GM12878 (cell line): ENCODE measurements around the gene EFCC1. TPM values are rescaled to one million over a fixed set of nuclear protein-coding genes. Genes with fewer than 3 reads are reported as not detected.

Source experiments
- ATAC-seq: fragments of 200-7000 bp; cut with Tn5 transposase; 3 replicates; pipeline ENCODE4 v1.9.1; 2020; ENCODE audit warnings: mild to moderate bottlenecking, moderate library complexity
- BruUV-seq: library from RNA; stranded (reverse); fragments of 400-500 nt; replicated peaks from 2 replicates; lab custom pipeline; 2021; lab: Mats Ljungman, UMichigan
- CTCF ChIA-PET: fragments of 300-600 bp; sonication (Branson Sonifier 250); formaldehyde crosslinking; extraction: SDS; loops from one replicate; lab custom pipeline; 2021; ENCODE audit warnings: inconsistent platforms; lab: Yijun Ruan, JAX
- POLR2A ChIA-PET: fragments of 350-600 bp; formaldehyde crosslinking; extraction: SDS; loops from one replicate; lab custom pipeline; 2021; ENCODE audit warnings: inconsistent platforms; lab: Charles Lee
- RAD21 ChIA-PET: fragments of 300-600 bp; sonication (Branson Sonifier 250); formaldehyde crosslinking; loops from one replicate; lab custom pipeline; 2023; ENCODE audit warnings: antibody characterized with exemption; ENCODE audit not compliant: unreplicated experiment; lab: Charles Lee
- SMC1A ChIA-PET: fragments of 300-600 bp; sonication (Branson Sonifier 250); formaldehyde crosslinking; loops from one replicate; lab custom pipeline; 2023; ENCODE audit not compliant: unreplicated experiment, uncharacterized antibody; lab: Charles Lee
- DNase-seq: peaks from one replicate; pipeline ENCODE4 v3.0.0-alpha.2; 2011; ENCODE audit warnings: low read depth, low spot score
- FAIRE-seq: peaks from 3 replicates; lab custom pipeline; 2011; peaks lifted over from hg19 to GRCh38; lab: Jason Lieb, UNC
- H2AFZ ChIP-seq: 2 replicates; pipeline ENCODE4 v1.6.0; 2011; ENCODE audit warnings: low read depth, low read length, control low read depth; ENCODE audit not compliant: control insufficient read depth
- H3K27ac ChIP-seq: 2 replicates; pipeline ENCODE4 v1.5.1; 2011; ENCODE audit warnings: control low read depth; ENCODE audit not compliant: control insufficient read depth, insufficient read depth
- H3K27me3 ChIP-seq, 2 experiments: replicated peaks in 1 of 2; 2 replicates each; pipeline versions ENCODE4 v1.6.0 to v1.6.1; 2011; ENCODE audit warnings: low read length in 1 of 2; ENCODE audit not compliant: control insufficient read depth in 2 of 2, insufficient read depth in 2 of 2
- H3K36me3 ChIP-seq, 2 experiments: 2 replicates each; pipeline ENCODE4 v1.5.1; 2011; ENCODE audit warnings: low read length in 1 of 2; ENCODE audit not compliant: control insufficient read depth in 2 of 2, insufficient read depth in 2 of 2
- H3K4me1 ChIP-seq: 2 replicates; pipeline ENCODE4 v1.6.1; 2011; ENCODE audit warnings: mild to moderate bottlenecking, low read length, moderate library complexity, mixed read lengths; ENCODE audit not compliant: control insufficient read depth, insufficient read depth
- H3K4me2 ChIP-seq: 2 replicates; pipeline ENCODE4 v1.6.0; 2011; ENCODE audit warnings: control low read depth; ENCODE audit not compliant: control insufficient read depth, insufficient read depth
- H3K4me3 ChIP-seq: fragments of 200-600 bp; sonication (generic); 2 replicates; pipeline ENCODE4 v1.5.1; 2016
- H3K79me2 ChIP-seq: 2 replicates; pipeline ENCODE4 v1.6.0; 2011; ENCODE audit warnings: low read length; ENCODE audit not compliant: control insufficient read depth, insufficient read depth
- H3K9ac ChIP-seq: 2 replicates; pipeline ENCODE4 v1.8.0; 2011; ENCODE audit warnings: low read length, control low read depth, mixed read lengths; ENCODE audit not compliant: control insufficient read depth, insufficient read depth
- H3K9me3 ChIP-seq: replicated peaks from 3 replicates; pipeline ENCODE4 v1.5.1; 2011; ENCODE audit warnings: mild to moderate bottlenecking, low read length; ENCODE audit not compliant: control insufficient read depth, insufficient read depth
- H4K20me1 ChIP-seq: 2 replicates; pipeline ENCODE4 v1.6.0; 2011; ENCODE audit not compliant: control insufficient read depth, insufficient read depth
- BMI1 ChIP-seq: fragments of 450-650 bp; IDR thresholded peaks from 2 replicates; pipeline ENCODE4 v1.6.1; 2016; ENCODE audit warnings: mild to moderate bottlenecking, moderate library complexity, borderline replicate concordance
- JUND ChIP-seq: IDR thresholded peaks from 2 replicates; pipeline ENCODE4 v1.6.1; 2012; ENCODE audit warnings: low read depth, mild to moderate bottlenecking, low read length, improper control_type of control experiment, moderate library complexity
- NFYB ChIP-seq: IDR thresholded peaks from 2 replicates; pipeline ENCODE4 v1.6.1; 2011; ENCODE audit warnings: low read depth, mild to moderate bottlenecking, low read length, improper control_type of control experiment, moderate library complexity; ENCODE audit not compliant: insufficient read depth
- RCOR1 ChIP-seq: conservative IDR thresholded peaks from 2 replicates; pipeline ENCODE4 v1.6.1; 2012; ENCODE audit warnings: low read depth, low read length, improper control_type of control experiment
- RELA ChIP-seq: fragments of 450-650 bp; IDR thresholded peaks from 2 replicates; pipeline ENCODE4 v1.8.0; 2014; ENCODE audit warnings: borderline replicate concordance; ENCODE audit not compliant: partially characterized antibody
- SPI1 ChIP-seq: IDR thresholded peaks from 2 replicates; pipeline ENCODE4 v1.6.1; 2011; ENCODE audit warnings: low read depth, mild to moderate bottlenecking, low read length, moderate library complexity, borderline replicate concordance; ENCODE audit not compliant: insufficient read depth
- SREBF1 ChIP-seq: IDR thresholded peaks from 2 replicates; pipeline ENCODE4 v1.6.1; 2012; ENCODE audit warnings: mild to moderate bottlenecking, low read length
- TCF3 ChIP-seq: IDR thresholded peaks from 2 replicates; pipeline ENCODE4 v1.6.1; 2012; ENCODE audit warnings: low read depth, mild to moderate bottlenecking, low read length, borderline replicate concordance; ENCODE audit not compliant: insufficient read depth
- WGBS: methylation state at CpG from one replicate; pipeline ENCODE4 v1.1.6; 2016; ENCODE audit warnings: low lambda C conversion rate; ENCODE audit not compliant: insufficient replicate concordance, insufficient coverage; ENCODE audit errors: missing lambda C conversion rate; 5-methylcytosine and 5-hydroxymethylcytosine counted together
- in situ Hi-C: fragments of 300-500 bp; cut with MboI; formaldehyde crosslinking; loops from 9 replicates; pipeline ENCODE4 v1.14.3; 2018; ENCODE audit warnings: mixed read lengths
- intact Hi-C: fragments of 100-400 bp; cut with micrococcal nuclease; formaldehyde crosslinking; loops from one replicate; pipeline ENCODE4 v1.14.2; 2022; ENCODE audit not compliant: unreplicated experiment
- polyA plus RNA-seq, 11 experiments: library from polyadenylated mRNA; depleted of rRNA in 4 of 11; unstranded in 6 of 11; stranded (reverse) in 5 of 11; fragments of >200 nt; fragmentation: Nextera tagmentation in 4 of 11; fragmentation: Illumina TruSeq in 1 of 11; extraction: Ambion mirVana in 4 of 11; extraction: Trizol in 1 of 11; gene quantifications; 1 replicate in 1 of 11; 2 replicates in 10 of 11; pipeline versions ENCODE4 v1.2.1 to v1.2.3, GENCODE V29; 2011 to 2016; ENCODE audit warnings: inconsistent platforms in 2 of 11, missing spikeins in 2 of 11, low read depth in 1 of 11
- total RNA-seq, 4 experiments: library from RNA; depleted of rRNA in 3 of 4; stranded (reverse); fragments of >200 nt in 3 of 4; fragmentation: Illumina TruSeq in 1 of 4; extraction: Trizol in 1 of 4; gene quantifications; 2 replicates each; pipeline versions ENCODE4 v1.2.1 to v1.2.3, GENCODE V29; 2013 to 2021
- TF ChIP-seq, protein P1 (sequence below): IDR thresholded peaks from 2 replicates; pipeline ENCODE4 v1.6.1; 2012; ENCODE audit warnings: improper control_type of control experiment, low read depth, low read length; ENCODE audit not compliant: insufficient replicate concordance
- TF ChIP-seq, protein P2 (sequence below): IDR thresholded peaks from 2 replicates; pipeline ENCODE4 v1.6.1; 2011; ENCODE audit warnings: low read depth, mild to moderate bottlenecking, low read length, moderate library complexity, borderline replicate concordance; ENCODE audit errors: extremely low read depth
- TF ChIP-seq, protein P3 (sequence below): fragments of 450-650 bp; formaldehyde crosslinking; IDR thresholded peaks from 2 replicates; pipeline ENCODE4 v1.5.0; 2022; ENCODE audit warnings: mild to moderate bottlenecking, missing genetic modification characterization

Gene EFCC1
- total and polyA plus RNA-seq, 10 of the 15 experiments (the other 5 are each of a cell fraction or from before 2014, with no cell fraction given) = not detected

DNA sequence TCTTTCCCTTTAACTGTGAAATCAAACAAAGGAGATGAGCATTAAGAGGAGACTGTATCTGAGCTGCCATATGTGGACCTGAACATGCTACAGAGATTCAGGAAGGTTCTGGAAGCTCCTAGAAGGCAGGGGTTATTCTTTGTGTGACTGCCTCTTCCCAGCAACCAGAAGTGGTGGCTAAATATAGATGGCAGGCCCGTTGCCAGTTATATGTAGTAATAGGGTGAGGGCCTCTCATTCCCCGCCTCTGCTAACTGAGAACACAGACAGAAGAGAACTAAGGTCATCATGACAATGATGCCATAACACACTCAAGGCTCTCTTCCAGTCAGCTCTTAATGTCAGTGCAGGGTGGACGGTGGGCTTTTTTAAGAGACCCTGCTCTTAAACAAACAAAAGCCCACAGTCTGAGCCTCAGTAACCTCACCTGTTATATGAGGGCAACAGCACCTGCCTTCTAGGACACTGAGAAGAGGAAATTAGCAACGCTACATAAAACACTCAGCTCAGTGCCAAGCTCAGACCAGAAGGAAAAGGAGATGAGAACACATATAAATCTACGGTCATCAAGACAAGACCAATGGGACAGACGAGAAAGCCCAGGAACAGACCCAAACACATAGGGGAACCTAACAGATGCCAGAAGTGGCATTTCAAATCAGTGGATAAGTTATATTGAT lies 29.5 kb upstream of the EFCC1 start:
- Histone ChIP-seq H3K9me3 (no peaks in the 10 kb centered on the region), H4K20me1 (no peaks in the 10 kb centered on the region), H3K4me1 (no peaks in the 10 kb centered on the region), H3K9ac (no peak overlapping the region), H3K27ac (no peak overlapping the region), H2AFZ (no peak overlapping the region), H3K4me3 (no peak overlapping the region), H3K36me3 (no peaks in the 10 kb centered on the region), H3K27me3 (no peaks in the 10 kb centered on the region; a peak in 1 of 4 replicates), H3K79me2 (no peaks in the 10 kb centered on the region), H3K4me2 (no peak overlapping the region)
- ChIA-PET RAD21 (interaction anchor here (0.6 to 3.1 kb wide), 13 partner anchors 10 to 668 kb away, joined by 3 to 50 read pairs (median 5); a partner anchor contains a TSS), CTCF (interaction anchor here (0.6 to 3.8 kb wide), 34 partner anchors 14 to 464 kb away, joined by 3 to 120 read pairs (median 8); partner anchors contain the start of genes ACAD9, CFAP92, COPG1 and ISY1), POLR2A (no interaction called here), SMC1A (interaction anchor here (0.5 to 4.0 kb wide), 11 partner anchors 21 to 345 kb away, joined by 3 to 53 read pairs (median 9); partner anchors contain the start of gene ACAD9)
- TF ChIP-seq, protein P1, sequence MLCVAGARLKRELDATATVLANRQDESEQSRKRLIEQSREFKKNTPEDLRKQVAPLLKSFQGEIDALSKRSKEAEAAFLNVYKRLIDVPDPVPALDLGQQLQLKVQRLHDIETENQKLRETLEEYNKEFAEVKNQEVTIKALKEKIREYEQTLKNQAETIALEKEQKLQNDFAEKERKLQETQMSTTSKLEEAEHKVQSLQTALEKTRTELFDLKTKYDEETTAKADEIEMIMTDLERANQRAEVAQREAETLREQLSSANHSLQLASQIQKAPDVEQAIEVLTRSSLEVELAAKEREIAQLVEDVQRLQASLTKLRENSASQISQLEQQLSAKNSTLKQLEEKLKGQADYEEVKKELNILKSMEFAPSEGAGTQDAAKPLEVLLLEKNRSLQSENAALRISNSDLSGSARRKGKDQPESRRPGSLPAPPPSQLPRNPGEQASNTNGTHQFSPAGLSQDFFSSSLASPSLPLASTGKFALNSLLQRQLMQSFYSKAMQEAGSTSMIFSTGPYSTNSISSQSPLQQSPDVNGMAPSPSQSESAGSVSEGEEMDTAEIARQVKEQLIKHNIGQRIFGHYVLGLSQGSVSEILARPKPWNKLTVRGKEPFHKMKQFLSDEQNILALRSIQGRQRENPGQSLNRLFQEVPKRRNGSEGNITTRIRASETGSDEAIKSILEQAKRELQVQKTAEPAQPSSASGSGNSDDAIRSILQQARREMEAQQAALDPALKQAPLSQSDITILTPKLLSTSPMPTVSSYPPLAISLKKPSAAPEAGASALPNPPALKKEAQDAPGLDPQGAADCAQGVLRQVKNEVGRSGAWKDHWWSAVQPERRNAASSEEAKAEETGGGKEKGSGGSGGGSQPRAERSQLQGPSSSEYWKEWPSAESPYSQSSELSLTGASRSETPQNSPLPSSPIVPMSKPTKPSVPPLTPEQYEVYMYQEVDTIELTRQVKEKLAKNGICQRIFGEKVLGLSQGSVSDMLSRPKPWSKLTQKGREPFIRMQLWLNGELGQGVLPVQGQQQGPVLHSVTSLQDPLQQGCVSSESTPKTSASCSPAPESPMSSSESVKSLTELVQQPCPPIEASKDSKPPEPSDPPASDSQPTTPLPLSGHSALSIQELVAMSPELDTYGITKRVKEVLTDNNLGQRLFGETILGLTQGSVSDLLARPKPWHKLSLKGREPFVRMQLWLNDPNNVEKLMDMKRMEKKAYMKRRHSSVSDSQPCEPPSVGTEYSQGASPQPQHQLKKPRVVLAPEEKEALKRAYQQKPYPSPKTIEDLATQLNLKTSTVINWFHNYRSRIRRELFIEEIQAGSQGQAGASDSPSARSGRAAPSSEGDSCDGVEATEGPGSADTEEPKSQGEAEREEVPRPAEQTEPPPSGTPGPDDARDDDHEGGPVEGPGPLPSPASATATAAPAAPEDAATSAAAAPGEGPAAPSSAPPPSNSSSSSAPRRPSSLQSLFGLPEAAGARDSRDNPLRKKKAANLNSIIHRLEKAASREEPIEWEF = no peak
- no peak for TF ChIP-seq RCOR1
- TF ChIP-seq, protein P2, sequence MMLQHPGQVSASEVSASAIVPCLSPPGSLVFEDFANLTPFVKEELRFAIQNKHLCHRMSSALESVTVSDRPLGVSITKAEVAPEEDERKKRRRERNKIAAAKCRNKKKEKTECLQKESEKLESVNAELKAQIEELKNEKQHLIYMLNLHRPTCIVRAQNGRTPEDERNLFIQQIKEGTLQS = no peak
- no peak for TF ChIP-seq RELA
- no peak for TF ChIP-seq SREBF1
- TF ChIP-seq JUND = no peak
- no peak for TF ChIP-seq TCF3
- TF ChIP-seq, protein P3, sequence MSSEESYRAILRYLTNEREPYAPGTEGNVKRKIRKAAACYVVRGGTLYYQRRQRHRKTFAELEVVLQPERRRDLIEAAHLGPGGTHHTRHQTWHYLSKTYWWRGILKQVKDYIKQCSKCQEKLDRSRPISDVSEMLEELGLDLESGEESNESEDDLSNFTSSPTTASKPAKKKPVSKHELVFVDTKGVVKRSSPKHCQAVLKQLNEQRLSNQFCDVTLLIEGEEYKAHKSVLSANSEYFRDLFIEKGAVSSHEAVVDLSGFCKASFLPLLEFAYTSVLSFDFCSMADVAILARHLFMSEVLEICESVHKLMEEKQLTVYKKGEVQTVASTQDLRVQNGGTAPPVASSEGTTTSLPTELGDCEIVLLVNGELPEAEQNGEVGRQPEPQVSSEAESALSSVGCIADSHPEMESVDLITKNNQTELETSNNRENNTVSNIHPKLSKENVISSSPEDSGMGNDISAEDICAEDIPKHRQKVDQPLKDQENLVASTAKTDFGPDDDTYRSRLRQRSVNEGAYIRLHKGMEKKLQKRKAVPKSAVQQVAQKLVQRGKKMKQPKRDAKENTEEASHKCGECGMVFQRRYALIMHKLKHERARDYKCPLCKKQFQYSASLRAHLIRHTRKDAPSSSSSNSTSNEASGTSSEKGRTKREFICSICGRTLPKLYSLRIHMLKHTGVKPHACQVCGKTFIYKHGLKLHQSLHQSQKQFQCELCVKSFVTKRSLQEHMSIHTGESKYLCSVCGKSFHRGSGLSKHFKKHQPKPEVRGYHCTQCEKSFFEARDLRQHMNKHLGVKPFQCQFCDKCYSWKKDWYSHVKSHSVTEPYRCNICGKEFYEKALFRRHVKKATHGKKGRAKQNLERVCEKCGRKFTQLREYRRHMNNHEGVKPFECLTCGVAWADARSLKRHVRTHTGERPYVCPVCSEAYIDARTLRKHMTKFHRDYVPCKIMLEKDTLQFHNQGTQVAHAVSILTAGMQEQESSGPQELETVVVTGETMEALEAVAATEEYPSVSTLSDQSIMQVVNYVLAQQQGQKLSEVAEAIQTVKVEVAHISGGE = no peak
- TF ChIP-seq NFYB = no peak
- no peak for TF ChIP-seq BMI1
- no peak for TF ChIP-seq SPI1
- DNase-seq (no peak), ATAC-seq (no peak), FAIRE-seq (no peak)
- 41% methylated on average over 6 of the region's 6 CpGs for WGBS
- in situ Hi-C loops (loop anchor here (5.0 kb wide), 1 partner anchor 276 kb away; the partner anchor contains the start of gene COPG1), intact Hi-C loops (no loop called here)
- no TSS peak for BruUV-seq
